SH-SY5Y (cell line): ENCODE measurements around the gene NELFCD.

Source experiments
- GATA2 ChIP-seq: IDR thresholded peaks from 2 replicates; pipeline ENCODE4 v1.6.1; 2011; ENCODE audit warnings: mild to moderate bottlenecking, low read depth, low read length
- GATA3 ChIP-seq: IDR thresholded peaks from 2 replicates; pipeline ENCODE4 v1.6.1; 2011; ENCODE audit warnings: low read depth, mild to moderate bottlenecking, low read length, moderate library complexity

GRCh38 chr20:59027741-59028320 lies 46.8 kb downstream of the NELFCD start:
- TF ChIP-seq GATA2 (no peak), GATA3 (no peak)
